ENCODE results near the gene TPCN2. TPM values are rescaled to one million over a fixed set of nuclear protein-coding genes. Genes with fewer than 3 reads are reported as not detected.

TPCN2 gene
- total and polyA plus RNA-seq, 2 of the 4 experiments (the other 2 are of a cell fraction), result 3.4 to 8.0 TPM

GRCh38 chr11:69003866-69004367 lies 44.8 kb upstream of the TPCN2 start:
- Histone ChIP-seq H3K14ac (replicated peaks; ENCODE audit: low read depth, low read length) (no peak overlapping the region), H3K4me1 (ENCODE audit: control insufficient read depth, insufficient read depth, low read length) (peaks cover 32% of the 10 kb centered on the region), H3K27me3 (ENCODE audit: control insufficient read depth, insufficient read depth, low read length) (no peaks in the 10 kb centered on the region), H3K9me1 (ENCODE audit: insufficient read depth, low read length) (peaks cover 12% of the 10 kb centered on the region), H2BK120ac (ENCODE audit: low read depth, low read length) (no peak overlapping the region), H3K18ac (ENCODE audit: low read depth, low read length) (no peak overlapping the region), H4K8ac (ENCODE audit: low read depth in 2 of 2, low read length in 2 of 2) (no peak overlapping the region), H3K4me2 (ENCODE audit: low read depth, low read length) (no peak overlapping the region), H3K9me3 (ENCODE audit: control insufficient read depth, insufficient read depth, low read length) (no peaks in the 10 kb centered on the region), H4K91ac (ENCODE audit: insufficient read depth, low read depth, low read length) (no peak overlapping the region), H2AFZ (replicated peaks; ENCODE audit: low read length, poor library complexity) (no peak overlapping the region), H2AK9ac (replicated peaks; ENCODE audit: low read depth, low read length, poor library complexity) (no peak overlapping the region), H2BK20ac (ENCODE audit: low read depth, low read length) (no peak overlapping the region), H2AK5ac (ENCODE audit: low read depth, low read length) (no peak overlapping the region), H2BK5ac (ENCODE audit: low read depth, low read length, poor library complexity, severe bottlenecking) (no peak overlapping the region), H2BK15ac (ENCODE audit: low read depth, low read length) (no peak overlapping the region), H4K5ac (ENCODE audit: low read depth, low read length) (no peak overlapping the region), H3K79me1 (ENCODE audit: low read depth in 1 of 2, low read length in 2 of 2) (peaks cover 8 to 37% of the 10 kb centered on the region in 2 experiments), H3K36me3 (ENCODE audit: control insufficient read depth, insufficient read depth, low read length) (peaks cover 42% of the 10 kb centered on the region), H3K23ac (ENCODE audit: low read depth, low read length) (no peak overlapping the region), H3K4ac (ENCODE audit: low read depth, low read length) (no peak overlapping the region), H4K20me1 (ENCODE audit: insufficient read depth, low read length) (peaks cover 8% of the 10 kb centered on the region), H3K27ac (ENCODE audit: insufficient read depth, low read length) (no peak overlapping the region), H3K9ac (ENCODE audit: low read depth, low read length) (no peak overlapping the region), H3K4me3 (ENCODE audit: insufficient read depth, low read depth, low read length) (no peak overlapping the region), H3K56ac (ENCODE audit: extremely low read depth, insufficient read depth, low read length) (no peak overlapping the region)
- TF ChIP-seq SMC3 (IDR thresholded peaks at IDR 0.05; ENCODE audit: low read depth, low read length) (no peak), CEBPB (IDR thresholded peaks at IDR 0.05; ENCODE audit: low read depth, low read length) (no peak), BHLHE40 (IDR thresholded peaks at IDR 0.05; ENCODE audit: low read depth, low read length) (no peak), CHD1 (IDR thresholded peaks at IDR 0.05; ENCODE audit: low read depth, low read length) (no peak), MAZ (IDR thresholded peaks at IDR 0.05; ENCODE audit: borderline replicate concordance, low read depth, low read length) (no peak)
- DNase-seq, result no peak
- CTCF ChIA-PET, result no interaction called here
- 79% methylated on average over 3 of the region's 20 CpGs; no CpG with 5 or more reads in 1 of the 2 experiments for WGBS, 2 experiments (ENCODE audit: extremely low coverage in 2 of 2, insufficient read length in 1 of 2)
- no TSS peak for BruUV-seq (replicated peaks)
- in situ Hi-C loops (cut with MboI; ENCODE audit: low sequenced_read_pairs) (no loop called here), intact Hi-C loops (cut with micrococcal nuclease) (loop anchor here (5.0 kb wide), 1 partner anchor 102 kb away; the partner anchor contains the start of genes IGHMBP2 and MRPL21), dilution Hi-C loops (cut with HindIII; ENCODE audit: low sequenced_read_pairs, unreplicated experiment) (no loop called here)
- POLR2A ChIA-PET (ENCODE audit: unreplicated experiment), result no interaction called here
- no peak for ATAC-seq (ENCODE audit: low read depth)

All from IMR-90 (cell line).